DMS53 (cell line): ENCODE results near the gene DIAPH1.

Source experiments
- DNase-seq: peaks from one replicate; lab custom pipeline; 2025; lab: John Stamatoyannopoulos, UW

DIAPH1 gene

DNA sequence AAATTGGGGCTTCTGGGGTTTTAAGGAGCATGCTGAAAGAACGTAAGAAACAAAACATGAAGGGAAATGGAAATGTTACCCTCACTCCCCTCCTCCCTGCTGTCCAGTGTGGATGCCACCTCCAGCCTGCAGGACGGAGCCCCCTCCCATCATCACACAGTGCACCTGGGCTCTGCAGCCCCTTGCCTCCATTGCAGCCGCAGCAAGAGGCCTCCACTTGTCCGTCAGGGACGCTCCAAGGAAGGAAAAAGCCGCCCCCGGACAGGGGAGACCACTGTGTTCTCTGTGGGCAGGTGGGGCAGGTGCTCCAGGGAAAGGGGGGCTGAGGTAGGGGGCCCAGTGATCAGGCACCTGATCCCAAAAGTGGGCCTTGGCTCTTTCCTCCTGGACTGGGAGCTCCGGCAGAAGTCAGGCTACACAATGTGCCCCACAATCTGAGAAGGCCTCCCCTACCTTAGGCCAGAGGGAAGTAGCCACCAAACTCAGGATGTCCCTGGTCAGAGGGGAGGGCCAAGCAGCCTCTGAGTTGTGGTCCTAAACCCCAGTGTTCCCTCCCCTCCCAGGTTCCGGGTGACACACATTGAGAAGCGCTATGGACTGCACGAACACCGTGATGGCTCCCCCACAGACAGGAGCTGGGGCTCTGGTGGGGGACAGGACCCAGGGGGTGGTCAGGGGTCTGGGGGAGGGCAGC, 20.7 kb upstream of the DIAPH1 start:
- DNase-seq: no peak

DNA sequence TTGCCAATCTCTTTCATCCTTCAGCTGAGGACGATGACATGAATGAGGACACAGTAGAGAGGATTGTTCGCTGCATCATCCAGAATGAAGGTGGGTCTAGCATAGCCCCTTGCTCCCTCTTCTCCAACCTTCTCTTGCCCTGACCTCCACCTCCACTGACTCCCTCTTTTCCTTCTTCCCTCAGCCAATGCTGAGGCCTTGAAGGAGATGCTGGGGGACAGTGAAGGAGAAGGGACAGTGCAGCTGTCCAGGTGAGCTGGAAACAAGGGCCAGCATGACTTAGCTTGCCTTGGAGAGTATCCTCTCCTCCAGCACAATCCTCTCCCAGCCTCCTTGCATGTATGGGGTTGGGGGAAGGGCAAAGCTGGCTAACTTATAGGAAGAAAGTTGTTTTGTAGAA, 20.0 kb upstream of the DIAPH1 start:
- no peak for DNase-seq

GRCh38 chr5:141637767-141638419, 19.1 kb upstream of the DIAPH1 start:
- DNase-seq: peak; percentile 81

GRCh38 chr5:141637123-141637766, 18.4 kb upstream of the DIAPH1 start:
- peak; percentile 87 for DNase-seq

GRCh38 chr5:141636413-141637122, 17.8 kb upstream of the DIAPH1 start, which contains the start of the genes HDAC3 and RELL2:
Gene HDAC3, minus strand, starts transcription at chr5:141636849. Its CDS starts 59 bp downstream, at chr5:141636790.
Gene RELL2, plus strand, starts transcription at chr5:141636997. Its CDS starts 1,229 bp downstream, at chr5:141638226.
- peak; percentile 96 for DNase-seq

DNA sequence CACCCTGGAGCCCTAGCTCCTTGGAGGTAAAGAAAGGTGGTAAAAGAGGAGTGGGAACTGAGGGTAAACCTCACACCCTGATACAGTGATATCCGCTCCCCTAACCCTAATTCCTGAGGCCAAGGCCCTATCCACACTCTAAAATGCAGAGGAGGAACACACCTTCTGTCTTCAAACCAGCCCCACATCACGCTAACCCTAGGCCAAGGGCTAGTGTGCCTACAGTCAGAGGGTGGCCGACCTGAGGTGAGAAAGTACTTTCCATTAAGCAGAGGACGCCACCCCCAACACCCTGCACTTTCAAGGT, 17.3 kb upstream of the DIAPH1 start:
- no peak for DNase-seq

- DNase-seq: no peak
These were observed 16.8 kb upstream of the DIAPH1 start for GRCh38 chr5:141635646-141636045.

DNA sequence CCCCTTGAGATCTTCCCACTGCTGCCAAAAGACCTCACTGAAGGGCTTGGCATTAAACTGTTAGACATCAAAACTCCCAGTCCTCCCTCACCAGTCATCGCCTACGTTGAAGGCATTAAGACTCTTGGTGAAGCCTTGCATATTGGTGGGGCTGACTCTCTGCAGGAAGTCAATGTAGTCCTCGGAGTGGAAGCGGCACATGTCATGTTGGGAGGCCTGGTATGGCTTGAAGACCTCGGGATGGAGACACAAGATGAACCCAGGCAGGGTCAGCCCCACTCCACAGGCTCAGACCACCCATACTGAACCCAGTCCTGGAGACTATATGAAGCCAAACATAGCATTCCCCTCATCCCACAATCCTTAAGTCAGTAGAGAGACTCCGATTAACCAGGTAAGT, 15.9 kb upstream of the DIAPH1 start:
- DNase-seq: no peak

- no peak for DNase-seq
These were observed 15.2 kb upstream of the DIAPH1 start for GRCh38 chr5:141633871-141634561.

DNA sequence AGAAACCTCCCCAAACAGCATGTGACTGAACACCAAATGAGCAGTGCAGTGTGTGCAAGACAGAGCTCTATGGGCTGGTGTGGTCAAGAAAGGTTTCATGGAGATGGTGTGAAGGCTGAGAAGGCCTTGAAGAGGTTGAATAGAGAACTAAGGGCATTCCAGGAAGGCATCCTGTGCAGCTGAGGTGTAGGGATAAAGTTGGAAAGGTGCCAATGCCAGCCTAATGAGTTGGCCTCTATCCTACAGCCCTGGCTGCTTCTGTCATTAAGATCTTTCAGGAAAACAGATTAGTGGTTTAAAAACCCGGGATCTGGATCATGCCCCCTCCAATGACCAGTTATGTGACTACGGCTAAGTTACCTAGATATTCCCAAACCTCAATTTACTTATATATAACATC, 13.8 kb upstream of the DIAPH1 start:
- DNase-seq: peak; percentile 21

- no peak for DNase-seq
These were observed 11.9 kb upstream of the DIAPH1 start for GRCh38 chr5:141630570-141631140.

- no peak for DNase-seq
These were observed 9.5 kb upstream of the DIAPH1 start for GRCh38 chr5:141628175-141628788.

GRCh38 chr5:141623611-141624010, 4.8 kb upstream of the DIAPH1 start:
- no peak for DNase-seq

DNA sequence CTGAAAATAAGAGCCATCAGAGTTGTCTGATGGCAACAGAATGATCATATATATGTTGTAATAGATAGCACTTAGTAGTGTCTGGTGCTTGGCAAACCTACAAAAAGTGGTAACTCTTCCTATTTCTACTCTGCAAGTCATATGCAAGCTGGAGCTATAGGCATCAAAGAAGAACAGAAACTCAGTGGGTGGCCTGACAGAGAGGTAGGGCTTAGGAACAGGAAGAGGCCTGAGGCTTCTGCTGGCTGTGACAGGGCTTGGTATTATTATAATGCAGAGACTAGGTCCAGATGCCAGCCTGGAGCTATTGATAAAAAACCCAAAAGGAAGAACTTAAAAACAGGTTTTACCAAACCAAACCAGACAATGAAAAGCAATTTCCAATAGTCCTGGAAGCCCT, 4.4 kb upstream of the DIAPH1 start:
- DNase-seq: no peak

- DNase-seq: peak; percentile 85
These were observed 583 bp downstream of the DIAPH1 start for GRCh38 chr5:141618030-141618803.

DNA sequence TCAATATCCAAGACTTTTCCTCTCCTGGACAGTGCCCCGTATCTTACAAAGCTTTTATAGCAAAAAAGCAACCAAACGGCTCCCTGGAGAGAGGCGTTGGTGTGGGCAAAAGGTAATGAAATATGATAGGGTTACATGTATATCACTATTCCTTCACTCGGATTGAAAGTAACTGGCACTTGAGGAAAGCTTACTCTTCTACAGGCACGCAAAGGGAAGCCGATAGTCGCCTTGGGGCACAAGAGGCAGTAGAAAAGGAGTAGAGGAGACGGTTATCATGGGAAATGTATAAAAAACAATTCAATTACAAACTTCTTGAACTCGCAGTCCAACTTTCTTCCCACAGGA, 1.1 kb downstream of the DIAPH1 start:
- DNase-seq: peak; percentile 45

DNA sequence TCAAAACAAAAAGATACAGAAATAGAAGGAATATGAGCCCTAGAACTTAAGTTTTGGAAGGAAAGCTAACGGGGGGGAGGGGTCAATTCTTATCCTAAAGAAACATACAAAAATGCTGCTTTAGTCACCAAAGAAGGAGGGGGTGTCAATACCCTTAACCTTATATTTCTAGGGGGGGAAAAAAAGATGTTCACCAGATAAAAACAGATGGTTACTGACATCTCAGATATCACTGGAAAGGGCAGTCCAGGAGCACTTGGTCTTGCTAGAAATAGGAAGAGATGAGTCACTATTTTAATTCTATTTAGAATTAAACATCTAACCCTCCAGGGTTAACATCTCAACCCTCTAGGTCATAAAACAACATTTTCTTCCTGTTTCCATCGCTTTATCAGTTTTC, 1.7 kb downstream of the DIAPH1 start:
- DNase-seq: no peak

- DNase-seq: no peak
These were observed 2.6 kb downstream of the DIAPH1 start for GRCh38 chr5:141615991-141616720.

GRCh38 chr5:141613344-141613743, 5.5 kb downstream of the DIAPH1 start:
- DNase-seq: no peak

DNA sequence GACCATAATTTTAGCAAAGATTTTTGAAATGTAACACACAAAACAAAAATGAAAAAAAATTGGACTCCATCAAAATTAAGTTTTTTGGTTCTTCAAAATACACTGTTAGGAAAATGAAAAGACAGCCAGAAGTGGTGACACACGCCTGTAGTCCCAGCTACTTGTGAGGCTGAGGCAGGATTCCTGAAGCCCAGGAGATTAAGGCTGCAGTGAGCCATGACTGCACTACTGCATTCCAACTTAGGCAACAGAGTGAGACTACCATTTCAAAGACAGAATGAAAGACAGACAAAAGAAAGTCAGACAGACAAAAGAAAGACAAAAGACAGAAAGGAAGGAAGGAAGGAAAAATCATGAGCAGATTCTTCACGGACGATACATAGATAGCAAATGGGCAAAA, 7.5 kb downstream of the DIAPH1 start:
- DNase-seq: no peak
